Lung (tissue), 12 donors: ENCODE measurements around the gene KCND1. TPM values are rescaled to one million over a fixed set of nuclear protein-coding genes. Genes with fewer than 3 reads are reported as not detected.
A peak's percentile ranks its signal among the peaks of the same experiment; 100 is the strongest.

ENCODE experiments used
- ATAC-seq: fragments of 200-7000 bp; cut with Tn5 transposase; one replicate; pipeline ENCODE4 v1.9.1; 2020; ENCODE audit warnings: moderate number of reproducible peaks; ENCODE audit not compliant: insufficient read depth, low FRiP score
- DNase-seq, 3 donors: peaks; one replicate each; pipeline ENCODE4 v3.0.0-alpha.2; 2013 to 2017
- H3K27ac ChIP-seq, 2 donors: one replicate each; pipeline ENCODE4 v1.5.1; 2013; ENCODE audit warnings: mild to moderate bottlenecking in 2 of 2, moderate library complexity in 2 of 2, control low read depth in 1 of 2, inconsistent platforms in 1 of 2, low read depth in 1 of 2, low read length in 1 of 2
- H3K27me3 ChIP-seq, 3 donors: one replicate each; pipeline ENCODE4 v1.5.1; 2013; ENCODE audit warnings: low read length in 2 of 3; ENCODE audit not compliant: control insufficient read depth in 3 of 3, insufficient read depth in 3 of 3
- H3K36me3 ChIP-seq, 4 donors: one replicate each; pipeline ENCODE4 v1.5.1; 2013; ENCODE audit warnings: low read length in 4 of 4, mild to moderate bottlenecking in 1 of 4, moderate library complexity in 1 of 4; ENCODE audit not compliant: control insufficient read depth in 4 of 4, insufficient read depth in 4 of 4
- H3K4me1 ChIP-seq, 5 donors: one replicate each; pipeline ENCODE4 v1.5.1; 2013; ENCODE audit warnings: low read length in 5 of 5, mild to moderate bottlenecking in 2 of 5, moderate library complexity in 1 of 5; ENCODE audit not compliant: control insufficient read depth in 5 of 5, insufficient read depth in 5 of 5
- H3K4me3 ChIP-seq: one replicate; pipeline ENCODE4 v1.5.1; 2013; ENCODE audit warnings: mild to moderate bottlenecking, control low read depth, moderate library complexity
- H3K9ac ChIP-seq, 2 donors: one replicate each; pipeline ENCODE4 v1.5.1; 2013; ENCODE audit warnings: low read length in 2 of 2, control low read depth in 1 of 2; ENCODE audit not compliant: insufficient read depth in 1 of 2
- H3K9me3 ChIP-seq, 4 donors: one replicate each; pipeline ENCODE4 v1.5.1; 2013; ENCODE audit warnings: low read length in 3 of 4, mild to moderate bottlenecking in 1 of 4, moderate library complexity in 1 of 4; ENCODE audit not compliant: control insufficient read depth in 4 of 4, insufficient read depth in 3 of 4
- CTCF ChIP-seq: IDR thresholded peaks from 2 replicates; pipeline ENCODE4 v1.5.1; 2012; ENCODE audit warnings: mild to moderate bottlenecking; ENCODE audit errors: control extremely low read depth, extremely low read depth
- WGBS, 2 donors: extraction: QIAGEN DNeasy Blood & Tissue Kit; methylation state at CpG; one replicate each; pipeline ENCODE4 v1.1.7; 2013; 5-methylcytosine and 5-hydroxymethylcytosine counted together
- polyA plus RNA-seq, 2 donors: library from polyadenylated mRNA; stranded (reverse); fragments of 200-250 nt; gene quantifications; one replicate each; pipeline ENCODE4 v1.2.1, GENCODE V29; 2013
- total RNA-seq, 2 donors: library from RNA; depleted of rRNA in 1 of 2; stranded (reverse); fragments of >200 nt in 1 of 2; gene quantifications; one replicate each; pipeline ENCODE4 v1.2.1, GENCODE V29; 2014 to 2021
- donor health status: control.
- donor health status: control.
- donor health status: Bipolar disorder and iron deficiency.
- donor health status: healthy.
- donor health status: DM: yes; HTN: yes; CAD: no.

The KCND1 gene
- total and polyA plus RNA-seq, 4 donors = 0.65 to 1.7 (median 1.3) TPM

DNA sequence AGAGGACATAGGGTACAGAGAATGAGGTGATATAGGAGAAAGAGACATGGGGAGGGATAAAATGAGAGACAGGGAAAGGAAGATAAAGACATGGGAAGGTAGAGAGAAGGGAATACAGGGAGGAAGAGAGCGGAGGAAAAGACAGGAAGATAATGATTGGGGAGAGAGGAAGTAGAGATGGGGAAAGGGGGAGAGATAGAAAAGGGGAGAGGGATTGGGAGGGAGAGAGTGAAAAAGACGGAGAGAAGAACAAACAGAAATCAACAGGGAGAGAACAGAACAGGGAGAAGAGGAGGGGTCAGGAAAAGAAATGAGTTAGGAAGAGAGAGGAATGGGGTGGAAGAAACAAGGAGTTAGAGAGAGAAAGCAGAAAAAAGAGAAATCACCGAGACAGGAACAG is 25.8 kb upstream of the KCND1 start:
- ATAC-seq = no peak
- Histone ChIP-seq H3K9ac (no peak overlapping the region), H3K4me3 (no peak overlapping the region), H3K27ac (no peak overlapping the region), H3K9me3 (peaks cover 0 to 9% (median 2%) of the 10 kb centered on the region in 4 donors), H3K27me3 (peaks cover 0 to 4% (median 0%) of the 10 kb centered on the region in 3 donors), H3K4me1 (peaks cover 0 to 4% (median 0%) of the 10 kb centered on the region in 5 donors), H3K36me3 (peaks cover 0 to 21% (median 12%) of the 10 kb centered on the region in 4 donors)
- no peak for DNase-seq
- no peak for TF ChIP-seq CTCF
- WGBS, 2 donors = 86 to 100% methylated on average over 3 of the region's 3 CpGs

DNA sequence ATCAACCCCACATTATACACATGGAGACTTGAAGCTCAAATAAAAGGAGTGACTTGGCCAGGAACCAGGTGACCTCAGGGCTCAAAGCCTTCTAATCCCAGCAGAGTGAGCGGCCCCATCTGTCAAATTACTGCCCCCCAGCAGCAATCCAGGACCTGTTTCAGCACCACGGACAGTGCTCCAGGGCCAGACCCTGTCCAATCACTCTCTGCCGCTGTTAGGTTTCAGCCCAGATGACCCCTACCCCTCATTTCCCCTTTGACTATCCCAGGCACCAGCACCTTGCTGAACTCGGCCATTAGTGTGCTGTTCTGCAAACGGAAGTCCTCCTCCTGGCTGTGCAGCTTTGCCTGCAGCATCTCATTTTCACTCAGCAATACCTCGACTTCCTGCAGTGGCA is 25.3 kb upstream of the KCND1 start:
- Histone ChIP-seq H3K9ac (no peak overlapping the region), H3K27me3 (peaks cover 0 to 4% (median 0%) of the 10 kb centered on the region in 3 donors), H3K36me3 (peaks cover 0 to 21% (median 13%) of the 10 kb centered on the region in 4 donors), H3K27ac (no peak overlapping the region), H3K9me3 (peaks cover 0 to 5% (median 2%) of the 10 kb centered on the region in 4 donors), H3K4me1 (peaks cover 0 to 4% (median 0%) of the 10 kb centered on the region in 5 donors), H3K4me3 (no peak overlapping the region)
- DNase-seq = no peak
- WGBS, 2 donors = 71 to 83% methylated on average over 6 of the region's 6 CpGs
- no peak for TF ChIP-seq CTCF
- ATAC-seq = no peak

GRCh38 chrX:48992341-48992740 is 20.7 kb upstream of the KCND1 start:
- no peak for TF ChIP-seq CTCF
- Histone ChIP-seq H3K9me3 (peaks cover 0 to 6% (median 2%) of the 10 kb centered on the region in 4 donors), H3K9ac (no peak overlapping the region), H3K27me3 (peaks cover 0 to 4% (median 0%) of the 10 kb centered on the region in 3 donors), H3K27ac (no peak overlapping the region), H3K4me1 (peaks cover 0 to 3% (median 0%) of the 10 kb centered on the region in 5 donors), H3K4me3 (no peak overlapping the region), H3K36me3 (peaks cover 0 to 27% (median 13%) of the 10 kb centered on the region in 4 donors)
- no peak for ATAC-seq
- no peak for DNase-seq

DNA sequence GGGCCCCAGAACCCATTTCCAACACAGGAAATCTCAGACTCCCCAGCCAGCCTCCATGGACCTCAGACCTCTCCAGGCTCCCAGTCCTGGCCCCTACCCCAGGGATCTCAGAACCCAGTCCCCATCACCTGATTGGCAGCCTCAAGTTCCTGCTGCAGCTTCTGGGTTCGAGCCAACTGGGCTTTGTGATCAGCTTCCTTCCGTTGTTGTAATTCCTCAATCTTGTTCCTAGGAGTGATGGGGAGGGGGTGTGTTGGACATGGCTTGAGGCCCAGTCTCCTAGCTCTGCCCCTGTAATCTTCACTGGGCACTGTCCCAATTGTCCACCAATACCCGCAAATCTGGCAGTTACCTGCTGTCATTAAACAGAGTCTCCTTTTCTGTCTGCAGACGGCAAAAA is 17.8 kb upstream of the KCND1 start:
- TF ChIP-seq CTCF = no peak
- 67 to 82% methylated on average over 4 of the region's 4 CpGs for WGBS, 2 donors
- Histone ChIP-seq H3K9me3 (peaks cover 0 to 2% (median 0%) of the 10 kb centered on the region in 4 donors), H3K9ac (no peak overlapping the region), H3K4me1 (no peaks in the 10 kb centered on the region), H3K36me3 (peaks cover 3 to 24% (median 13%) of the 10 kb centered on the region in 4 donors), H3K27me3 (no peaks in the 10 kb centered on the region), H3K27ac (no peak overlapping the region), H3K4me3 (no peak overlapping the region)
- ATAC-seq (no peak), DNase-seq (peak in 1 of 3 donors; percentile 34)
